ENCODE results near the gene TBC1D5.

GRCh38 chr3:17724122-17724521, 18.3 kb downstream of the TBC1D5 start:
- TF ChIP-seq MAX (IDR thresholded peaks at IDR 0.05; ENCODE audit: low read depth, low read length), result no peak
- no peak for TF ChIP-seq CTCF (IDR thresholded peaks at IDR 0.05; ENCODE audit: low read depth, low read length)
- no peak for TF ChIP-seq POLR2A (IDR thresholded peaks at IDR 0.05; ENCODE audit: extremely low read depth, insufficient read length)
- no peak for TF ChIP-seq MYC (IDR thresholded peaks at IDR 0.05; ENCODE audit: low read depth, low read length)

Measured in NB4 (cell line).